Retinal pigment epithelial cell (primary cell): ENCODE data around the gene PCP4.

Experiments used
- DNase-seq: peaks from one replicate; pipeline ENCODE4 v3.0.0-alpha.2; 2010; ENCODE audit warnings: low read depth
- H3K4me3 ChIP-seq: 2 replicates; pipeline ENCODE4 v1.5.1; 2011; ENCODE audit warnings: mild to moderate bottlenecking, low read length, control low read depth, moderate library complexity
- CTCF ChIP-seq: conservative IDR thresholded peaks from 2 replicates; pipeline ENCODE4 v1.5.1; 2011; ENCODE audit warnings: low read depth, low read length, control low read depth, inconsistent platforms

Gene PCP4

GRCh38 chr21:39958731-39959130 is 91.5 kb downstream of the PCP4 start:
- H3K4me3 ChIP-seq, result no peak overlapping the region
- no peak for DNase-seq
- TF ChIP-seq CTCF, result no peak

- no peak for DNase-seq
- no peak overlapping the region for H3K4me3 ChIP-seq
- no peak for TF ChIP-seq CTCF
Measured at GRCh38 chr21:39961251-39961650, 94.0 kb downstream of the PCP4 start.

GRCh38 chr21:39965026-39965425 is 97.8 kb downstream of the PCP4 start:
- no peak for DNase-seq
- no peak for TF ChIP-seq CTCF
- no peak overlapping the region for H3K4me3 ChIP-seq

GRCh38 chr21:39966786-39967185 is 99.5 kb downstream of the PCP4 start:
- TF ChIP-seq CTCF, result no peak
- DNase-seq, result no peak
- no peak overlapping the region for H3K4me3 ChIP-seq

- DNase-seq, result no peak
- no peak for TF ChIP-seq CTCF
- no peak overlapping the region for H3K4me3 ChIP-seq
Measured at GRCh38 chr21:39968010-39968409, 100.8 kb downstream of the PCP4 start.

- no peak overlapping the region for H3K4me3 ChIP-seq
- no peak for DNase-seq
- TF ChIP-seq CTCF, result no peak
Measured at GRCh38 chr21:39969691-39970364, 102.6 kb downstream of the PCP4 start.

- no peak for TF ChIP-seq CTCF
Measured at GRCh38 chr21:39971956-39972355, 104.7 kb downstream of the PCP4 start.

More at GRCh38 chr21:39971956-39972355, 104.7 kb downstream of the PCP4 start:
- H3K4me3 ChIP-seq, result no peak overlapping the region
- no peak for DNase-seq
